Esophagus (tissue), 2 donors: ENCODE data around the gene ASF1B. TPM values are rescaled to one million over a fixed set of nuclear protein-coding genes. Genes with fewer than 3 reads are reported as not detected.

Source experiments
- H3K27ac ChIP-seq, 2 donors: one replicate each; pipeline ENCODE4 v1.5.1; 2013; ENCODE audit warnings: low read depth in 2 of 2, mild to moderate bottlenecking in 2 of 2, inconsistent platforms in 1 of 2, low read length in 1 of 2, moderate library complexity in 1 of 2
- H3K27me3 ChIP-seq, 2 donors: one replicate each; pipeline ENCODE4 v1.6.1; 2013; ENCODE audit warnings: low read length in 2 of 2, control low read depth in 1 of 2, mild to moderate bottlenecking in 1 of 2; ENCODE audit not compliant: insufficient read depth in 2 of 2, control insufficient read depth in 1 of 2
- H3K36me3 ChIP-seq, 2 donors: one replicate each; pipeline ENCODE4 v1.6.1; 2013; ENCODE audit warnings: low read length in 1 of 2; ENCODE audit not compliant: control insufficient read depth in 2 of 2, insufficient read depth in 2 of 2
- H3K4me1 ChIP-seq, 2 donors: one replicate each; pipeline ENCODE4 v1.6.1; 2013; ENCODE audit warnings: low read length in 1 of 2; ENCODE audit not compliant: control insufficient read depth in 2 of 2, insufficient read depth in 2 of 2
- H3K4me3 ChIP-seq, 2 donors: one replicate each; pipeline ENCODE4 v1.5.1; 2013; ENCODE audit warnings: low read length in 2 of 2, mild to moderate bottlenecking in 2 of 2, low read depth in 1 of 2, moderate library complexity in 1 of 2
- H3K9me3 ChIP-seq, 2 donors: one replicate each; pipeline ENCODE4 v1.6.1; 2013; ENCODE audit warnings: mild to moderate bottlenecking in 2 of 2, low read depth in 1 of 2, low read length in 1 of 2, moderate library complexity in 1 of 2; ENCODE audit not compliant: control insufficient read depth in 2 of 2, insufficient read depth in 1 of 2
- WGBS, 2 donors: extraction: QIAGEN DNeasy Blood & Tissue Kit; methylation state at CpG; one replicate each; pipeline ENCODE4 v1.1.7; 2013; 5-methylcytosine and 5-hydroxymethylcytosine counted together
- polyA plus RNA-seq, 2 donors: library from polyadenylated mRNA; stranded (reverse); fragments of 200-250 nt; gene quantifications; one replicate each; pipeline ENCODE4 v1.2.3, GENCODE V29; 2013
- donor health status: healthy with polysubstance abuse.
- donor health status: Bipolar disorder and iron deficiency.

ASF1B gene
- polyA plus RNA-seq, 2 donors = 9.1 to 14.6 TPM

GRCh38 chr19:14113762-14114414 lies 22.5 kb downstream of the ASF1B start:
- Histone ChIP-seq H3K27ac (peak overlapping the region; percentile 67 to 71), H3K9me3 (no peaks in the 10 kb centered on the region), H3K36me3 (no peaks in the 10 kb centered on the region), H3K4me1 (peaks cover 10 to 24% of the 10 kb centered on the region in 2 donors), H3K27me3 (no peaks in the 10 kb centered on the region), H3K4me3 (no peak overlapping the region)
- WGBS, 2 donors = 84 to 88% methylated on average over 18 of the region's 18 CpGs

DNA sequence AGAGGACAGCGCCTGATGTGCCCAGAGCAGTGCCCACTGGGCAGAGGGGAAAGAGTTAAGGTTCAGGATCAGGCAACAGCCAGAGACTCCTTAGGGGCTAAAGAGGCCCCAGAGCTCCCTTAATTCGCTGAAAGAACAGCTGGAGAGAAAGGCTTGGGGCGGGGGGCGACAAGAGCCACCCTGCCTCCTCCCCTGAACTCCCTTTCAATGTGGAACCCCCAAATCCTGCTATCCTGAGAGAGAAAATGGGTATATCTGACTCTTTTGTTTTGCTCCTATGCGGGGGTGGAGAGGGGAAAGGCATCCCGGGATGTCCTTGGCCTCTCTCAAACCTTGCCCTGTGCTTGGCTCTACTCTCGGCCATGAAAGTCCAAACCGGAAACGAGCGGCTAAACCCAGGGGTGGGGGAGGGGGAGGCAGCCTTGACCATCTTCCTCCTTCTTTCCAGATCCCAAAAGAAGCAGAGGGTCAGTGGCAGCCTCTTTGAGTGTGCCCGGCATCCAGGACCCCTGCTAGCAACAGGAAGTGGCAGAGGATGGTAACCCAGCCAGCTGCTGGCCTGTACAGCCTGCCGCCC lies 23.5 kb downstream of the ASF1B start:
- H3K9me3 ChIP-seq = no peaks in the 10 kb centered on the region
- WGBS, 2 donors = 38 to 47% methylated on average over 12 of the region's 12 CpGs
- no peaks in the 10 kb centered on the region for H3K36me3 ChIP-seq
- no peak overlapping the region for H3K4me3 ChIP-seq
- H3K27ac ChIP-seq = peak overlapping the region; percentile 67 to 71
- peaks cover 10 to 18% of the 10 kb centered on the region in 2 donors for H3K4me1 ChIP-seq
- no peaks in the 10 kb centered on the region for H3K27me3 ChIP-seq

DNA sequence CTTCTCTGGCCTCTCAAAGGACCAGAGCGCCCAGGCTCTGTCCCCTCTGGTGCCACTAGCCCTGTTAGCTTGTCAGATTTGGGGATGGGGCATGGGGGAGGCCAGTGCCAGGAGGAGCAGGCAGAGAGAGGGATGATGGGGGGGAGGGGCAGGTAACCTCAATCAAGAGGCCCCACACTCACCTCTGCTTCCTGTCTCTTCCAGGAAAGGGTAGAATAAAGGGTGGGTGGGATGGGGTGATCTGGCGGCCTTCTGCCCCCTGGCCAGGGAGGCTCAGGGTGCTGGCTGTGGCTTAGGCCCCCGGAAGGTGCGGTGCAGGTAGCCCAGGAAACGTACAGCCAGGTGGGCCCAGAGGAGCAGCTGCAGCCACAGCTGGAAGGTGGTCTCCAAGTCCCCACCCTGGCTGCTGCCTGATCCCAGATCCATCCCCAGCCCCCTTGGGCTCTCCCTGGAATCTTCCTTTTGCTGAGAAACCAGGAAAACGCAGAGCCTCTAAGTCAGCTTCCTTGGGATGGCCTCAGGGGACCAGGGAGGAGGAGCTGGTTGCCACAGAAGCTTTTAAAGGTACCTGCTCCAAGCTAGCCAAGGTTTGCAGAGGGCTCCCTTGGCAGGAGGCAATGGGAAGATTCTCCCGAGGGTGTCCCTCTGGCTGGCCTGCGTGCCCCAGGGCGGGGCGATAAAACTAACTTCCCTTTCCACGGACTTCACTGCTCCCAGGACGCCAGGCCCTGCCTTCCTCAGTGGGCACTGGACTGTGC lies 24.2 kb downstream of the ASF1B start:
- WGBS, 2 donors = 62 to 71% methylated on average over 12 of the region's 12 CpGs
- Histone ChIP-seq H3K27me3 (no peaks in the 10 kb centered on the region), H3K4me3 (no peak overlapping the region), H3K27ac (peak overlapping the region; percentile 67 to 71), H3K36me3 (no peaks in the 10 kb centered on the region), H3K9me3 (no peaks in the 10 kb centered on the region), H3K4me1 (peaks cover 10 to 18% of the 10 kb centered on the region in 2 donors)

GRCh38 chr19:14111486-14111885 lies 24.9 kb downstream of the ASF1B start:
- H3K36me3 ChIP-seq = peaks cover 0 to 3% of the 10 kb centered on the region in 2 donors
- WGBS, 2 donors = 82 to 93% methylated on average over 1 of the region's 1 CpG
- no peaks in the 10 kb centered on the region for H3K9me3 ChIP-seq
- no peaks in the 10 kb centered on the region for H3K27me3 ChIP-seq
- peaks cover 10 to 13% of the 10 kb centered on the region in 2 donors for H3K4me1 ChIP-seq
- no peak overlapping the region for H3K4me3 ChIP-seq
- no peak overlapping the region for H3K27ac ChIP-seq

DNA sequence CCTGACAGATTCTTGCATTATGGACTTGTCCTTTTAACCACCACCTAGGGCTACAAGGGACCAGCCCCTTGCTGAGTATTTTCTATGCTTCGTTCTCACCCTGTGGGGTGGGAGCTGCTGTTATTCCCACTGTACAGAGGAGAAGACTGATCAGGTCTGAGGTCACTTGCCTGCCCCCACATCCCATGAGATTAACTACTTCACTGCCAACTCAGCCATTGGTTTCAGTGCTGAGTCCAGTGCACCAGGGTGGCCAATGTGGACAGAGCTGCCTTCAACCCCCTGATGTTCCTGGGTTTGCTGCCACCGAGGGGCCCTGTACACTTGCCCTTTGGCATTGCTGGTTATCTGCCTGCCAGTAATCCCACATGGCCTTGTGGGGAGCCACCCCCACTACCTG lies 25.7 kb downstream of the ASF1B start:
- WGBS, 2 donors = 71 to 73% methylated on average over 2 of the region's 2 CpGs
- Histone ChIP-seq H3K9me3 (no peaks in the 10 kb centered on the region), H3K36me3 (peaks cover 2 to 8% of the 10 kb centered on the region in 2 donors), H3K27me3 (no peaks in the 10 kb centered on the region), H3K4me3 (no peak overlapping the region), H3K4me1 (peaks cover 10% of the 10 kb centered on the region in 2 donors), H3K27ac (no peak overlapping the region)

- H3K4me3 ChIP-seq = no peak overlapping the region
- no peaks in the 10 kb centered on the region for H3K27me3 ChIP-seq
- H3K9me3 ChIP-seq = no peaks in the 10 kb centered on the region
- peaks cover 3 to 11% of the 10 kb centered on the region in 2 donors for H3K36me3 ChIP-seq
- peaks cover 2 to 7% of the 10 kb centered on the region in 2 donors for H3K4me1 ChIP-seq
- WGBS, 2 donors = 77 to 78% methylated on average over 20 to 23 of the region's 23 CpGs
- H3K27ac ChIP-seq = peak overlapping the region; percentile 30 to 45
These were observed 28.6 kb downstream of the ASF1B start for GRCh38 chr19:14107581-14108461.

GRCh38 chr19:14106840-14107239 lies 29.5 kb downstream of the ASF1B start:
- no peaks in the 10 kb centered on the region for H3K4me1 ChIP-seq
- H3K9me3 ChIP-seq = no peaks in the 10 kb centered on the region
- H3K27me3 ChIP-seq = no peaks in the 10 kb centered on the region
- peaks cover 3 to 16% of the 10 kb centered on the region in 2 donors for H3K36me3 ChIP-seq
- no peak overlapping the region for H3K4me3 ChIP-seq
- H3K27ac ChIP-seq = peak overlapping the region in 1 of 2 donors; percentile 21
- WGBS, 2 donors = 84 to 88% methylated on average over 14 to 16 of the region's 16 CpGs

DNA sequence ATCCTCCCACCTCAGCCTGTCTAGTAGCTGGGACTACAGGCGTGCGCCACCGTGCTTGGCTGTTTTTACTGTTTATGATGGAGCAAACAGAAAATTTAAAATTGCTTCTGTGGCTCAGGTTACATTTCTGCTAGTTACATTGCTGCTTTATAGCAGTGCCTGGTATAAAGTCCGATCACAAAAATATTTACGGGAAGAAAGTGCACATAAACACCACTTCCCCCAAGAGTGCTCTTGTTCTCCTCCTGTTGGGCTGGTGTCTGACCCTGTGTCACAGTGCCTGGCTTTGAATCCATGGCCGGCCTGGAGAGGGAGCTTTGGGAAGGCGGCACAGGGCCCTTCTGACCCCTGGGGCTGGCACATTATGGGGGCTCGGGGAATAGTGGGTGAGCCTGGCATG lies 30.7 kb downstream of the ASF1B start:
- Histone ChIP-seq H3K27ac (no peak overlapping the region), H3K27me3 (no peaks in the 10 kb centered on the region), H3K4me3 (no peak overlapping the region), H3K9me3 (no peaks in the 10 kb centered on the region), H3K36me3 (peaks cover 5 to 18% of the 10 kb centered on the region in 2 donors), H3K4me1 (no peaks in the 10 kb centered on the region)
- WGBS, 2 donors = 89 to 91% methylated on average over 8 of the region's 8 CpGs

DNA sequence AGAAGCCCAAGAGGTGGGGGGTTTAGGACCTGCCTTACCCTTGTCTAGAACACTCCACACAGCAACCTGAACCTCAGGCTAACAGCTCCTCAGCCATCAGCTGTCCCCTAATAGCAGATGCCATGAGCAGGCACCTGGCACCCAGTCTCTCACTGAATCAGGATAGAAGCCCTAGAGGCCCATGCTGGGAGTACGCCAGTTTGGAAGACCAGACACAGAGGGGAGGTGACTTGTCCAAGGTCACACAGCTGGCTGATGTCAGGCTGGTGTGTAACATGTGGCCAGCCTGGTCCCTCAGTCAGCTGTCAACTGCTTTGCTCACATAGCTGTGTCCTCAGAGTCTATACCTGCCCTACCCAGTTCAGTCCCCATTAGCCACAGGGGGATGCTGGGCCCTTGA lies 33.1 kb downstream of the ASF1B start:
- Histone ChIP-seq H3K4me1 (no peaks in the 10 kb centered on the region), H3K36me3 (peaks cover 7 to 22% of the 10 kb centered on the region in 2 donors), H3K27ac (no peak overlapping the region), H3K27me3 (no peaks in the 10 kb centered on the region), H3K4me3 (no peak overlapping the region), H3K9me3 (no peaks in the 10 kb centered on the region)
- WGBS, 2 donors = 92 to 94% methylated on average over 1 of the region's 1 CpG
